ENCODE data around the gene GINS3. TPM values are rescaled to one million over a fixed set of nuclear protein-coding genes. Genes with fewer than 3 reads are reported as not detected.

The GINS3 gene
- total and polyA plus RNA-seq, 5 donors = 6.3 to 8.0 (median 6.5) TPM

GRCh38 chr16:58365623-58366022, 26.6 kb upstream of the GINS3 start:
- intact Hi-C loops (cut with DNase I) = no loop called here
- ATAC-seq = no peak
- Histone ChIP-seq H3K9me3 (ENCODE audit: control insufficient read depth, low read length) (no peaks in the 10 kb centered on the region), H3K4me3 (ENCODE audit: low read length) (no peak overlapping the region), H3K27me3 (ENCODE audit: control insufficient read depth, insufficient read depth) (no peaks in the 10 kb centered on the region), H3K4me1 (ENCODE audit: control insufficient read depth, insufficient read depth, low read length) (no peaks in the 10 kb centered on the region), H3K27ac (ENCODE audit: low read length) (no peak overlapping the region)
- no peak for DNase-seq
- WGBS = 67% methylated on average over 2 of the region's 2 CpGs

DNA sequence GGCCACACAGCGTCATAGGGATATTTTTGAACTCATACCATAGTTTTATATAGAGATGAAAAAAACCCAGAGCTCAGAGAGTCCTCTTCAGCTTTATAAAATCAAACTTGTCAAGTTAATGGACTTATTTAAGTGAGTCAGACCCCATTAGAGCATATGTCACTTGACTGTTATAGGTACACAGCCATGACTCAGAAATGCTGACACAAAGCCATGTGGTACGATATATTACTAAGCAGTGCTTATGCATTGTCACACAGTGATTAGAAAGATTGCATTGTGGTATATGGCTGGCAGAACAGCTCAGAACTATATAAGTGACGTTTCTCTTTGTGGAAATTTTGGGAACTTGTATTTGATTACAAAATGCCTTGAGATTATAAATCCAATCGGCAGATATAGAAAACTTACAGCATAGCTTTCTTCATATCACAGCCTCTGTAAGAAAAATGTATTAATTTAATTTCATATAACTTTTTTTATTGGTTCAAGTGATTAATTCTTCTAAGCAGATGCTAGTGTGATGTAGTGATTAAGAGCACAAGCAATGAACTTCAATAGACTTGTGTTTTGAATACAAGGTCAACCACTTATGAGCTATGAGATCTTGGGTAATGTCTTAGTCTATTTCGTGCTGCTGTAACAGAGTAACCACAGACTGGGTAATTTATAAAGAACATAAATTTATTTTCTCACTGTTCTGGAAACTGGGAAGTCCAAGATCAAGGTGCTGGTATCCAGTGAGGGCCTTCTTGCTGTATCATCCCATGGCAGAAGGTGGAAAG, 25.8 kb upstream of the GINS3 start:
- 75% methylated on average over 5 of the region's 5 CpGs for WGBS
- no peak for DNase-seq
- H3K4me3 ChIP-seq (ENCODE audit: low read length) = no peak overlapping the region
- no peaks in the 10 kb centered on the region for H3K27me3 ChIP-seq (ENCODE audit: control insufficient read depth, insufficient read depth)
- no peak for ATAC-seq
- H3K4me1 ChIP-seq (ENCODE audit: control insufficient read depth, insufficient read depth, low read length) = no peaks in the 10 kb centered on the region
- intact Hi-C loops (cut with DNase I) = no loop called here
- no peaks in the 10 kb centered on the region for H3K9me3 ChIP-seq (ENCODE audit: control insufficient read depth, low read length)
- no peak overlapping the region for H3K27ac ChIP-seq (ENCODE audit: low read length)

DNA sequence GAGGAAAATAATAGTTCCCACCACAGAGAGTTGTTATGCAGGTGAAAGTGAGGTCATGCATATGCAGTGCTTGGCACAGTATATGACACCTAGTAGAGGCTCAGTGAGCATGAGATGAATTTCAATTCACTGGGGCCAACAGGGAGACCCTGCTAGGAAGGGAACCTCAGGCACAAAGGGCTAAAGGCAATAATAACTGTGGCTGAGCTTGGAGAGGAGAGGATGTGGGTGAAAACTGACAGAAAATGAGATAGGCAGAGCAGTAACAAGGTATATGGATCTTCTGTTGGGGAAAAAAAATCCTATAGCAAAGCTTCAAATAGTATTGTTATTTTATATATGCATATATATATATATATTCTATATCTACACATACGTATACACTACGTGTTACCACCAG, 25.0 kb upstream of the GINS3 start:
- H3K4me1 ChIP-seq (ENCODE audit: control insufficient read depth, insufficient read depth, low read length) = no peaks in the 10 kb centered on the region
- intact Hi-C loops (cut with DNase I) = no loop called here
- ATAC-seq (no peak), DNase-seq (no peak)
- H3K9me3 ChIP-seq (ENCODE audit: control insufficient read depth, low read length) = no peaks in the 10 kb centered on the region
- H3K27ac ChIP-seq (ENCODE audit: low read length) = no peak overlapping the region
- 94% methylated on average over 2 of the region's 2 CpGs for WGBS
- H3K4me3 ChIP-seq (ENCODE audit: low read length) = no peak overlapping the region
- no peaks in the 10 kb centered on the region for H3K27me3 ChIP-seq (ENCODE audit: control insufficient read depth, insufficient read depth)

DNA sequence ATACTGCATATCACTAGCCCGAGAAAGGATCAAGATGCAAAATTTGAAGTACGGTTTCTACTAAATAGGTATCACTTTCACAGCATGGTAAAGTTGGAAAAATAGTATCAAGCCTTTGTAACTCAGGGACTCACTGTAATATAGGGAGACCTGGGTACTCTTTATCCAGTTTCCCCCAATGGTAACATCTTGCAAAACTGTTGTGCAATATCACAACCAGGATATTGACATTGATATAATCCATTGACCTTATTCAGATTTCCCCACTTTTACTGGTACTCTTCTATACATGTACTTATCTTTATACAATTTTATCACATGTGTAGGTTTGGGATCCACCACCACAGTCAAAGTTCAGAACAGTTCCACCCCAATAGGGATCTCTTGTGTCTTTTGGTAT, 20.4 kb upstream of the GINS3 start:
- Histone ChIP-seq H3K4me1 (ENCODE audit: control insufficient read depth, insufficient read depth, low read length) (no peaks in the 10 kb centered on the region), H3K4me3 (ENCODE audit: low read length) (no peak overlapping the region), H3K27me3 (ENCODE audit: control insufficient read depth, insufficient read depth) (no peaks in the 10 kb centered on the region), H3K27ac (ENCODE audit: low read length) (no peak overlapping the region), H3K9me3 (ENCODE audit: control insufficient read depth, low read length) (no peaks in the 10 kb centered on the region)
- ATAC-seq (no peak), DNase-seq (no peak)
- 92% methylated on average over 2 of the region's 2 CpGs for WGBS
- intact Hi-C loops (cut with DNase I) = no loop called here

DNA sequence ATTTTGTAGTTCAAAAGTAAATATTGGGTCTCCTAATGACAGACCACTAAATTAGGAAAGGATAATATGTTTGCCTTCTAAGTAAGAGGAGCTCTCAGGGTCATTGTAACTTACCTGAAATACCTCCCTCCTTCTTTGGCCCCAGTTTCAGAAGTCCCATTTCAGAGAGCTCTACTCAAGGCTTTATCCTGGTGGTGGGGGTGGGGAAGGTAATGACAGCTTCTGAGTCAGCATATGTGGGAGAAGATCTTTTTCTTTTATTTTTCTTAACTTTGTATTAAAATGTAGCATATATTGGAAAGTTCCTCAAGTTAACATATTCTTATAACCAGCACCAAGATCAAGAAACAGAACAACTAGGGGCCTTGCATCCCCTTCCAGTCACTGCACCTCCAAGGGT, 16.9 kb upstream of the GINS3 start:
- ATAC-seq (no peak), DNase-seq (no peak)
- intact Hi-C loops (cut with DNase I) = no loop called here
- Histone ChIP-seq H3K4me3 (ENCODE audit: low read length) (no peak overlapping the region), H3K9me3 (ENCODE audit: control insufficient read depth, low read length) (no peaks in the 10 kb centered on the region), H3K27me3 (ENCODE audit: control insufficient read depth, insufficient read depth) (no peaks in the 10 kb centered on the region), H3K27ac (ENCODE audit: low read length) (no peak overlapping the region), H3K4me1 (ENCODE audit: control insufficient read depth, insufficient read depth, low read length) (no peaks in the 10 kb centered on the region)

DNA sequence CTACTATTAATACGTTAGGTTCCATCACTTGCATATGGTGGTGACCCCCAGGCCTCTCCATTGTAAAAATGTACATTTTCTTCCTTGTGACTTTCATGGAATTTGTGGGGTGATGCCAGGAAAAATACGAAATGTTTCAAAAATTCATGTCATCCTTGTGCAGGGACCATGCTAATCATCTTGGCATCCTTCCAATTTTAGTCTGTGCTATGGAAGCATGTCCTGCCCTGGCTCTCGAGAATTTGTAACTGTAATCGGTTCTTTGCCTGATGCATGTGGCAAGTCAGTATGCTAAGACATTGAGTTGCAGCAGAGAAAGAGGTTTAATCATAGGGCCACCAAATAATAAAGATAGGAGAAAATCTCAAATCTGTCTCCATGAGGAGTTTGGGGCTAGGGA, 14.3 kb upstream of the GINS3 start:
- no peaks in the 10 kb centered on the region for H3K4me1 ChIP-seq (ENCODE audit: control insufficient read depth, insufficient read depth, low read length)
- DNase-seq = no peak
- no peak for ATAC-seq
- intact Hi-C loops (cut with DNase I) = no loop called here
- no peaks in the 10 kb centered on the region for H3K9me3 ChIP-seq (ENCODE audit: control insufficient read depth, low read length)
- H3K27me3 ChIP-seq (ENCODE audit: control insufficient read depth, insufficient read depth) = no peaks in the 10 kb centered on the region
- no peak overlapping the region for H3K27ac ChIP-seq (ENCODE audit: low read length)
- H3K4me3 ChIP-seq (ENCODE audit: low read length) = no peak overlapping the region
- 32% methylated on average over 4 of the region's 4 CpGs for WGBS

GRCh38 chr16:58378401-58378800, 13.9 kb upstream of the GINS3 start:
- Histone ChIP-seq H3K4me3 (ENCODE audit: low read length) (no peak overlapping the region), H3K27me3 (ENCODE audit: control insufficient read depth, insufficient read depth) (no peaks in the 10 kb centered on the region), H3K9me3 (ENCODE audit: control insufficient read depth, low read length) (no peaks in the 10 kb centered on the region), H3K4me1 (ENCODE audit: control insufficient read depth, insufficient read depth, low read length) (no peaks in the 10 kb centered on the region), H3K27ac (ENCODE audit: low read length) (no peak overlapping the region)
- no peak for ATAC-seq
- no peak for DNase-seq
- intact Hi-C loops (cut with DNase I) = no loop called here

DNA sequence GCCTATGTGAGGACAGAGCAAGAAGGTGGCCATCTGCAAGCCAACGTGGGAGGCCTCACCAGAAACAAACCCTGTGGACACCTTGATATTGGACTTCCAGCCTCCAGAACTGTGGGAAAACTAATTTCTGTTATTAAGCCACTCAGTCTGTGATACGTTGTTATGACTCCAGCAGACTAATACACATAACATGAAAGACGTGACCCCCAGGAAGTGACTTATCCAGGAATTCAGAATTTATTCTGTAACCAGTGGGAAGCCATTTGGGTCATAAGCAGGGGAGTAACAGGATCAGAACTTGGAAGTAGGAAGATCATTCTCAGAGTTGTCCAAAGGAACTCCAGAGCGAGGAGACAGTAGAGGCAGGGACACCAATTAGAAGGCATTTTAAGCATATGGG, 12.5 kb upstream of the GINS3 start:
- intact Hi-C loops (cut with DNase I) = no loop called here
- no peaks in the 10 kb centered on the region for H3K9me3 ChIP-seq (ENCODE audit: control insufficient read depth, low read length)
- no peak overlapping the region for H3K4me3 ChIP-seq (ENCODE audit: low read length)
- H3K27ac ChIP-seq (ENCODE audit: low read length) = no peak overlapping the region
- DNase-seq (no peak), ATAC-seq (no peak)
- H3K27me3 ChIP-seq (ENCODE audit: control insufficient read depth, insufficient read depth) = no peaks in the 10 kb centered on the region
- no peaks in the 10 kb centered on the region for H3K4me1 ChIP-seq (ENCODE audit: control insufficient read depth, insufficient read depth, low read length)
- WGBS = 95% methylated on average over 4 of the region's 4 CpGs

DNA sequence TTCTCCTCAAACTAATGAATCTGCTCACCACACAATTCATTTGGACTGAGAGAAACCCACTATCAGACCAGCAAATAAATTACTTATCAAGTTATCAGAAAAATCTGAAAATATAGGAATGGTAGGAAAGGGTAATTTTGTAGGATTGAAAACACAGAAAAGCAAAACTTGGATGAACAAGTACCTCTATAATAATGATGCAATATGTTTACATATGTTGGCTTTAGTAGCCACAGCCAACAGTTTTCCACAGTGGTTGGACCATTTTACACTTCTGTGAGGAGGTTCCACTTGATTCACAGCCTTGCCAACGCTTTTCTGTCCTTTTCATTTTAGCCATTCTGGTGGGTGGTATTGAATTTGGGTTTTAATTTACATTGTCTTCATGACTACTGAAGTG, 10.6 kb upstream of the GINS3 start:
- Histone ChIP-seq H3K4me1 (ENCODE audit: control insufficient read depth, insufficient read depth, low read length) (no peaks in the 10 kb centered on the region), H3K27me3 (ENCODE audit: control insufficient read depth, insufficient read depth) (no peaks in the 10 kb centered on the region), H3K9me3 (ENCODE audit: control insufficient read depth, low read length) (no peaks in the 10 kb centered on the region), H3K4me3 (ENCODE audit: low read length) (no peak overlapping the region), H3K27ac (ENCODE audit: low read length) (no peak overlapping the region)
- intact Hi-C loops (cut with DNase I) = no loop called here
- 88% methylated on average over 1 of the region's 1 CpG for WGBS
- ATAC-seq = no peak
- no peak for DNase-seq

GRCh38 chr16:58384437-58385055, 7.7 kb upstream of the GINS3 start:
- no peak for ATAC-seq
- intact Hi-C loops (cut with DNase I) = no loop called here
- Histone ChIP-seq H3K27ac (ENCODE audit: low read length) (no peak overlapping the region), H3K27me3 (ENCODE audit: control insufficient read depth, insufficient read depth) (no peaks in the 10 kb centered on the region), H3K4me1 (ENCODE audit: control insufficient read depth, insufficient read depth, low read length) (no peaks in the 10 kb centered on the region), H3K9me3 (ENCODE audit: control insufficient read depth, low read length) (no peaks in the 10 kb centered on the region), H3K4me3 (ENCODE audit: low read length) (no peak overlapping the region)
- WGBS = 78% methylated on average over 5 of the region's 5 CpGs
- DNase-seq = no peak

GRCh38 chr16:58385218-58385773, 7.0 kb upstream of the GINS3 start:
- no peak overlapping the region for H3K27ac ChIP-seq (ENCODE audit: low read length)
- WGBS = 85% methylated on average over 7 of the region's 7 CpGs
- no peaks in the 10 kb centered on the region for H3K27me3 ChIP-seq (ENCODE audit: control insufficient read depth, insufficient read depth)
- intact Hi-C loops (cut with DNase I) = no loop called here
- ATAC-seq = no peak
- no peaks in the 10 kb centered on the region for H3K9me3 ChIP-seq (ENCODE audit: control insufficient read depth, low read length)
- no peaks in the 10 kb centered on the region for H3K4me1 ChIP-seq (ENCODE audit: control insufficient read depth, insufficient read depth, low read length)
- no peak overlapping the region for H3K4me3 ChIP-seq (ENCODE audit: low read length)
- no peak for DNase-seq

Measured in right cardiac atrium (tissue), 5 donors.